Endothelial cell of umbilical vein (primary cell): ENCODE data around the gene ISX. TPM values are rescaled to one million over a fixed set of nuclear protein-coding genes. Genes with fewer than 3 reads are reported as not detected.

Experiments
- BruUV-seq: library from RNA; stranded (reverse); fragments of 400-500 nt; replicated peaks from 2 replicates; lab custom pipeline; 2021; lab: Mats Ljungman, UMichigan
- CTCF ChIA-PET: fragments of 300-600, 350-600 bp; sonication (Branson Sonifier 250); formaldehyde crosslinking; loops from one replicate; lab custom pipeline; 2021; ENCODE audit warnings: antibody characterized with exemption, inconsistent platforms; lab: Charles Lee
- POLR2A ChIA-PET: fragments of 300-600, 350-600 bp; sonication (Branson Sonifier 250); formaldehyde crosslinking; loops from one replicate; lab custom pipeline; 2021; ENCODE audit warnings: antibody characterized with exemption, inconsistent platforms; lab: Charles Lee
- DNase-seq: peaks from one replicate; pipeline ENCODE4 v3.0.0-alpha.2; 2011; ENCODE audit warnings: low read depth, low spot score
- FAIRE-seq: peaks from 2 replicates; lab custom pipeline; 2011; peaks lifted over from hg19 to GRCh38; lab: Jason Lieb, UNC
- H2AFZ ChIP-seq: 2 replicates; pipeline ENCODE4 v1.6.0; 2012; ENCODE audit warnings: low read depth, low read length, control low read depth, inconsistent platforms
- H3K27ac ChIP-seq: 2 replicates; pipeline ENCODE4 v1.5.1; 2011; ENCODE audit warnings: low read depth, mild to moderate bottlenecking, control low read depth, low read length, moderate library complexity; ENCODE audit not compliant: insufficient read depth
- H3K27me3 ChIP-seq, 2 experiments: 2 replicates each; pipeline versions ENCODE4 v1.6.0 to v1.6.1; 2011; ENCODE audit warnings: low read length in 2 of 2, mixed read lengths in 1 of 2; ENCODE audit not compliant: control insufficient read depth in 2 of 2, insufficient read depth in 2 of 2
- H3K36me3 ChIP-seq, 2 experiments: 2 replicates in 1 of 2; 3 replicates in 1 of 2; pipeline ENCODE4 v1.5.1; 2011; ENCODE audit warnings: low read length in 2 of 2, mild to moderate bottlenecking in 1 of 2, moderate library complexity in 1 of 2; ENCODE audit not compliant: control insufficient read depth in 2 of 2, insufficient read depth in 2 of 2; ENCODE audit errors: extremely low read depth in 1 of 2
- H3K4me1 ChIP-seq: 3 replicates; pipeline ENCODE4 v1.5.1; 2011; ENCODE audit warnings: mild to moderate bottlenecking, low read length; ENCODE audit not compliant: control insufficient read depth, insufficient read depth; ENCODE audit errors: extremely low read depth
- H3K4me2 ChIP-seq: 2 replicates; pipeline ENCODE4 v1.6.1; 2011; ENCODE audit warnings: low read length, control low read depth, mixed read lengths; ENCODE audit not compliant: insufficient read depth
- H3K4me3 ChIP-seq, 3 experiments: fragments of 200-600 bp in 1 of 3; sonication (generic), shearing (Covaris generic) in 1 of 3; replicated peaks in 1 of 3; 2 replicates each; pipeline ENCODE4 v1.5.1; 2011 to 2016; ENCODE audit warnings: control low read depth in 3 of 3, low read length in 3 of 3, mild to moderate bottlenecking in 2 of 3, inconsistent platforms in 1 of 3, low read depth in 1 of 3, moderate library complexity in 1 of 3; ENCODE audit not compliant: insufficient read depth in 1 of 3
- H3K79me2 ChIP-seq: 2 replicates; pipeline ENCODE4 v1.6.0; 2012; ENCODE audit warnings: low read length, inconsistent platforms; ENCODE audit not compliant: control insufficient read depth, insufficient read depth
- H3K9ac ChIP-seq: replicated peaks from 2 replicates; pipeline ENCODE3; 2011; ENCODE audit warnings: low read length, control low read depth; ENCODE audit not compliant: insufficient read depth; ENCODE audit errors: extremely low read depth
- H3K9me1 ChIP-seq: replicated peaks from 3 replicates; pipeline ENCODE4 v1.6.0; 2011; ENCODE audit warnings: mild to moderate bottlenecking, low read length; ENCODE audit not compliant: control insufficient read depth, insufficient read depth; ENCODE audit errors: extremely low read depth
- H3K9me3 ChIP-seq: replicated peaks from 2 replicates; pipeline ENCODE4 v1.5.1; 2012; ENCODE audit warnings: low read length, inconsistent platforms; ENCODE audit not compliant: control insufficient read depth, insufficient read depth
- H4K20me1 ChIP-seq: replicated peaks from 2 replicates; pipeline ENCODE3; 2011; ENCODE audit warnings: mild to moderate bottlenecking, low read length; ENCODE audit not compliant: control insufficient read depth, insufficient read depth; ENCODE audit errors: extremely low read depth
- EZH2 ChIP-seq: IDR thresholded peaks from 2 replicates; pipeline ENCODE4 v1.6.1; 2012; ENCODE audit warnings: borderline replicate concordance, low read depth, mild to moderate bottlenecking, moderate library complexity, low read length, inconsistent platforms; ENCODE audit not compliant: severe bottlenecking
- FOS ChIP-seq: IDR thresholded peaks from 2 replicates; pipeline ENCODE4 v1.6.1; 2011; ENCODE audit warnings: mild to moderate bottlenecking, low read length, moderate library complexity, borderline replicate concordance; ENCODE audit not compliant: insufficient read depth
- GATA2 ChIP-seq: IDR thresholded peaks from 2 replicates; pipeline ENCODE4 v1.7.0; 2011; ENCODE audit warnings: low read depth, mild to moderate bottlenecking, moderate library complexity, mixed read lengths, low read length; ENCODE audit not compliant: insufficient read length, insufficient read depth
- JUN ChIP-seq: IDR thresholded peaks from 2 replicates; pipeline ENCODE4 v1.6.1; 2011; ENCODE audit warnings: borderline replicate concordance, low read depth; ENCODE audit not compliant: insufficient read length, insufficient read depth
- MYC ChIP-seq: IDR thresholded peaks from one replicate; pipeline ENCODE4 v1.6.1; 2011; ENCODE audit warnings: mild to moderate bottlenecking, low read depth, low read length
- POLR2A ChIP-seq: IDR thresholded peaks from 2 replicates; pipeline ENCODE4 v1.6.1; 2012; ENCODE audit warnings: low read depth, mild to moderate bottlenecking, control low read depth, low read length
- POLR2AphosphoS5 ChIP-seq: IDR thresholded peaks from 2 replicates; pipeline ENCODE4 v1.6.1; 2012; ENCODE audit warnings: low read depth, mild to moderate bottlenecking, control low read depth, low read length, moderate library complexity; ENCODE audit not compliant: insufficient read depth
- dilution Hi-C: fragments of 300-500 bp; cut with MboI; formaldehyde crosslinking; loops from one replicate; pipeline ENCODE4 v1.15.0; 2019; ENCODE audit warnings: low sequenced_read_pairs; ENCODE audit not compliant: extremely low pct_ligation_motif_present
- intact Hi-C: fragments of 100-400 bp; cut with micrococcal nuclease; formaldehyde crosslinking; loops from one replicate; pipeline ENCODE4 v1.10.0; 2022
- polyA plus RNA-seq, 4 experiments: library from polyadenylated mRNA; depleted of rRNA in 3 of 4; stranded (reverse) in 3 of 4; unstranded in 1 of 4; fragments of >200 nt; gene quantifications; 2 replicates each; pipeline versions ENCODE4 v1.2.1 to v1.2.3, GENCODE V29; 2011 to 2012; ENCODE audit warnings: missing spikeins in 1 of 4
- total RNA-seq: library from RNA; stranded (reverse); gene quantifications from 2 replicates; pipeline ENCODE4 v1.2.3, GENCODE V29; 2021
- TF ChIP-seq, protein P1 (sequence below): IDR thresholded peaks from 2 replicates; pipeline ENCODE4 v1.6.1; 2011; ENCODE audit not compliant: insufficient read depth, insufficient read length
- TF ChIP-seq, protein P2 (sequence below), 2 donors: IDR thresholded peaks; 1 replicate in 1 of 2; 2 replicates in 1 of 2; pipeline ENCODE4 v1.5.1; 2011; ENCODE audit warnings: low read length in 2 of 2, mild to moderate bottlenecking in 2 of 2, moderate library complexity in 2 of 2, control low read depth in 1 of 2, inconsistent platforms in 1 of 2, low read depth in 1 of 2; ENCODE audit not compliant: insufficient read depth in 1 of 2; ENCODE audit errors: extremely low read depth in 1 of 2

ISX gene
- total and polyA plus RNA-seq, 2 donors (not counting 3 experiments of a cell fraction or from before 2014, with no cell fraction given), result not detected

DNA sequence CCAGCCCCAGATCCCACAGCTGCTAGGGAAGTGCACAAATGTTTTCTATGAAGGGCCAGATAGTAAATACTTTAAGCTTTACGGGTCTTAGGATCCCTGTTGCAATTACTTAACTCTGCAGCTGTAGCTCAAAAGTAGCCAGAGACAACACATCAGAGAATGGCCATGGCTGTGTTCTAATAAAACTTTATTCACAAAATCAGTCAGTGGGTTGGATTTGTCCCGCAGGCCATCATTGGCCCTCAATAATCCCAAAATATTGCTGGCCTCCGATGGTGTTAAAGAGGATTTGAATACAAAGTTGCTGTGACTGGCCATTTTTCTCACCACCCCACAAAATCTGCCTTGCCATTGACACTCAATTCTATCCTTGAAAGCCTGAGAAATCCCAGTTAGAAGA is 49.6 kb downstream of the ISX start:
- TF ChIP-seq GATA2 (no peak), JUN (no peak), FOS (no peak), POLR2A (no peak), POLR2AphosphoS5 (no peak), EZH2 (no peak), MYC (no peak)
- TF ChIP-seq, protein P1, sequence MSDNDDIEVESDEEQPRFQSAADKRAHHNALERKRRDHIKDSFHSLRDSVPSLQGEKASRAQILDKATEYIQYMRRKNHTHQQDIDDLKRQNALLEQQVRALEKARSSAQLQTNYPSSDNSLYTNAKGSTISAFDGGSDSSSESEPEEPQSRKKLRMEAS, result no peak
- TF ChIP-seq, protein P2, sequence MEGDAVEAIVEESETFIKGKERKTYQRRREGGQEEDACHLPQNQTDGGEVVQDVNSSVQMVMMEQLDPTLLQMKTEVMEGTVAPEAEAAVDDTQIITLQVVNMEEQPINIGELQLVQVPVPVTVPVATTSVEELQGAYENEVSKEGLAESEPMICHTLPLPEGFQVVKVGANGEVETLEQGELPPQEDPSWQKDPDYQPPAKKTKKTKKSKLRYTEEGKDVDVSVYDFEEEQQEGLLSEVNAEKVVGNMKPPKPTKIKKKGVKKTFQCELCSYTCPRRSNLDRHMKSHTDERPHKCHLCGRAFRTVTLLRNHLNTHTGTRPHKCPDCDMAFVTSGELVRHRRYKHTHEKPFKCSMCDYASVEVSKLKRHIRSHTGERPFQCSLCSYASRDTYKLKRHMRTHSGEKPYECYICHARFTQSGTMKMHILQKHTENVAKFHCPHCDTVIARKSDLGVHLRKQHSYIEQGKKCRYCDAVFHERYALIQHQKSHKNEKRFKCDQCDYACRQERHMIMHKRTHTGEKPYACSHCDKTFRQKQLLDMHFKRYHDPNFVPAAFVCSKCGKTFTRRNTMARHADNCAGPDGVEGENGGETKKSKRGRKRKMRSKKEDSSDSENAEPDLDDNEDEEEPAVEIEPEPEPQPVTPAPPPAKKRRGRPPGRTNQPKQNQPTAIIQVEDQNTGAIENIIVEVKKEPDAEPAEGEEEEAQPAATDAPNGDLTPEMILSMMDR (IDR thresholded peaks at IDR 0.05; ENCODE audit: extremely low read depth in 1 of 2, insufficient read depth in 1 of 2, low read depth in 1 of 2, low read length in 2 of 2), result no peak
- Histone ChIP-seq H3K9me3 (no peaks in the 10 kb centered on the region), H3K4me2 (no peak overlapping the region), H3K27ac (no peak overlapping the region), H3K4me3 (no peak overlapping the region), H2AFZ (no peak overlapping the region), H3K9me1 (no peaks in the 10 kb centered on the region), H3K4me1 (no peaks in the 10 kb centered on the region), H3K27me3 (no peaks in the 10 kb centered on the region), H3K36me3 (no peaks in the 10 kb centered on the region), H3K9ac (no peak overlapping the region), H4K20me1 (no peaks in the 10 kb centered on the region), H3K79me2 (no peaks in the 10 kb centered on the region)
- intact Hi-C loops (no loop called here), dilution Hi-C loops (no loop called here)
- ChIA-PET CTCF (no interaction called here), POLR2A (no interaction called here)
- DNase-seq, result no peak
- FAIRE-seq, result no peak
- BruUV-seq, result no TSS peak
